SJCRH30 (cell line): ENCODE data around the gene STX4. TPM values are rescaled to one million over a fixed set of nuclear protein-coding genes. Genes with fewer than 3 reads are reported as not detected.
"Not testable (repeated sequence)": the region's sequence is repeated elsewhere in the genome, so short reads cannot be mapped to it uniquely, and the experiment has no call there.

Experiments used
- DNase-seq, 2 experiments: peaks; one replicate each; pipeline ENCODE4 v3.0.0-alpha.2; 2015 to 2020
- H3K27ac ChIP-seq: fragments of 250-450 bp; sonication (Bioruptor Pico); 2 replicates; pipeline ENCODE4 v1.5.1; 2020; ENCODE audit warnings: mild to moderate bottlenecking, moderate library complexity
- H3K27me3 ChIP-seq: fragments of 250-450 bp; sonication (Bioruptor Pico); 2 replicates; pipeline ENCODE4 v1.5.1; 2020; ENCODE audit warnings: mild to moderate bottlenecking, moderate library complexity
- H3K36me3 ChIP-seq: fragments of 250-450 bp; sonication (Bioruptor Pico); 2 replicates; pipeline ENCODE4 v1.5.1; 2020; ENCODE audit warnings: mild to moderate bottlenecking, moderate library complexity
- H3K4me1 ChIP-seq: fragments of 250-450 bp; sonication (Bioruptor Pico); 2 replicates; pipeline ENCODE4 v1.5.1; 2020; ENCODE audit warnings: mild to moderate bottlenecking, moderate library complexity
- H3K4me3 ChIP-seq: fragments of 250-450 bp; sonication (Bioruptor Pico); 2 replicates; pipeline ENCODE4 v1.5.1; 2020; ENCODE audit warnings: mild to moderate bottlenecking, moderate library complexity
- H3K9me3 ChIP-seq: fragments of 250-450 bp; sonication (Bioruptor Pico); replicated peaks from 2 replicates; pipeline ENCODE4 v1.5.1; 2020; ENCODE audit warnings: mild to moderate bottlenecking, moderate library complexity
- total RNA-seq: library from RNA; depleted of rRNA; stranded (reverse); fragments of >200 nt; shearing (Covaris generic); gene quantifications from 2 replicates; pipeline ENCODE4 v1.2.3, GENCODE V29; 2014

The STX4 gene
- total RNA-seq, 1 experiment from 2014 or later = 23.9 TPM

GRCh38 chr16:31006086-31006385, 27.3 kb upstream of the STX4 start:
- Histone ChIP-seq H3K27me3 (0 out of 2 replicates have a peak, but pooled peaks cover 3% of the 10 kb centered on the region), H3K36me3 (no peaks in the 10 kb centered on the region), H3K9me3 (no peaks in the 10 kb centered on the region), H3K27ac (no peak overlapping the region), H3K4me3 (no peak overlapping the region), H3K4me1 (peaks cover 9% of the 10 kb centered on the region)
- DNase-seq = no peak

DNA sequence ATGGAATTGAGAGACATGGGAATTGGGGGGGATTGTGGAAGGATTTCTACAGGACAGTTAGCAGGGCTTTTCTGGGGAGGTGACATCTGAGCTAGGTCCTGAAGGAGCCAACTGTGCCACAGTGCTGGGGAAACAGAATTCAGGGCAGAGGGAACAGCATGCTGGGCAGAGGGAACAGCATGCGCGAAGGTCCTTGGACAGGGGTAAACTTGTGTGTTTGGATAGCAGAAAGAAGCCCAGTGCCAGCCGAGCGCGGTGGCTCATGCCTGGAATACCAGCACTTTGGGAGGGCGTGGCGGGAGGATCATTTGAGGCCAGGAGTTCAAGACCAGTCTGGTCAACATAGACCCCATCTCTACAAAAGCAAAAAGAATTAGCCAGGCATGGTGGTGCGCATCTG, 26.8 kb upstream of the STX4 start:
- H3K27me3 ChIP-seq = 0 out of 2 replicates have a peak, but pooled peaks cover 3% of the 10 kb centered on the region
- no peaks in the 10 kb centered on the region for H3K9me3 ChIP-seq
- no peak overlapping the region for H3K27ac ChIP-seq
- H3K4me3 ChIP-seq = no peak overlapping the region
- H3K4me1 ChIP-seq = peaks cover 9% of the 10 kb centered on the region
- H3K36me3 ChIP-seq = no peaks in the 10 kb centered on the region
- no peak for DNase-seq

DNA sequence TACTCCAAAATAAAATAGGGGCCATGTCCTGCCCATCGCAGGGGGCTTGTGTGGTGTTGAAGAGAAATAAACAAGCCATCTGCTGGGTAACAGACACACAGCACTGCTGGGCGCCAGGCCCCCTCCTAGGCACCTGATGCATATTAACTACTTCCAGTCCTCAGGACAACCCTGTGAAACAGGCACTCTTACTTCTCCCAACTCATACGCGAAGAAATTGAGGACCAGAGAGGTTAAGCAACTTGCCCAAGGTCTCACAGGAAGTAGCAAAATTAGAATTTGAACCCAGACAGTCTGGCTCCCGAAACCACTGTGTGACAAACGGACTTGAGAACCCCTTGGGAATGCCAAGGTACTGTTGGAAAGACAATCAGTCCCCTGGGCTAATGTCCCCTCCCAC, 25.7 kb upstream of the STX4 start:
- no peaks in the 10 kb centered on the region for H3K9me3 ChIP-seq
- peaks cover under 1% of the 10 kb centered on the region; the same call in 1 of the 2 replicates for H3K4me1 ChIP-seq
- H3K27ac ChIP-seq = no peak overlapping the region
- H3K4me3 ChIP-seq = no peak overlapping the region
- H3K27me3 ChIP-seq = 0 out of 2 replicates have a peak, but pooled peaks cover 3% of the 10 kb centered on the region
- H3K36me3 ChIP-seq = no peaks in the 10 kb centered on the region
- no peak for DNase-seq

DNA sequence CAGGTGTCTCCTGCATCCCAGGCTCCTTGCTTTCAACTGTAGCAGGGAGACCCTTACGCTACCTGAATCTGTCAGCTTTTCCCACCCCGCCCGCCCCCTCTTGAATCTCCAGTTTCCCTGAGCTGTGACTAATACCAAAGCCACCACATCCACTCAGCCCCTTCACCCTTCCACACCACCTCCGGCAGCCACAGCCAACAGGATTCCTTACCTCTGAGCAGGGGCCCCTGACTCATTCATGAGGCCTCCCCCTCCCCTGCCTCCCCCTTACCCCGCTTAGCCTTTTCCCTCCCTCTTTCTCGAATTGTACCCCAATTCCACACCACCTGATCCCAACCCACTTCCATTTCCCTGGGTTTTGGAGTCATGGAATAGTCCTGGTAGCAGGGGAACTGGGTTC, 25.2 kb upstream of the STX4 start:
- H3K36me3 ChIP-seq = no peaks in the 10 kb centered on the region
- no peak overlapping the region for H3K4me3 ChIP-seq
- H3K27ac ChIP-seq = no peak overlapping the region
- H3K4me1 ChIP-seq = no peaks in the 10 kb centered on the region
- no peaks in the 10 kb centered on the region for H3K9me3 ChIP-seq
- DNase-seq = peak in 1 of 2 experiments; percentile 35
- 0 out of 2 replicates have a peak, but pooled peaks cover 3% of the 10 kb centered on the region for H3K27me3 ChIP-seq

DNA sequence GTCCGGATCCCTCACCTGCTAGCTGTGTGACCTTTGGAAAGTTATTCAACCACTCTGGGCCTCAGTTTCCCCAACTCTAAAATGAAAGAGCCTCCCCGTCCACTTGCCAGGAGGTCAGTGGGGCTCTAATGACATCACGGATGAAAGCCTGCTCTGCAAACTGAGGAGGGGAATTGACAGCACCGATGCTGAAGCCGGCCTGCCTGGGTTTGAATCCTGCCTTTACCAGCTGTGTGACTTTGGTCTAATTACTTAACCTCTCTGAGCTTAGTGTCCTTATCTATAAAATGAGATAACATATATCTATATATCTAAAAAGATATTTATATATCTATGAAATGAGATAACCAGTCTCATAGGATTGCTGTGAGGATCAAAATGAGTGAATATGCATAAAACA, 24.8 kb upstream of the STX4 start:
- H3K4me1 ChIP-seq = no peaks in the 10 kb centered on the region
- H3K27me3 ChIP-seq = 0 out of 2 replicates have a peak, but pooled peaks cover 3% of the 10 kb centered on the region
- H3K9me3 ChIP-seq = no peaks in the 10 kb centered on the region
- no peak overlapping the region for H3K4me3 ChIP-seq
- no peak for DNase-seq
- no peak overlapping the region for H3K27ac ChIP-seq
- no peaks in the 10 kb centered on the region for H3K36me3 ChIP-seq

DNA sequence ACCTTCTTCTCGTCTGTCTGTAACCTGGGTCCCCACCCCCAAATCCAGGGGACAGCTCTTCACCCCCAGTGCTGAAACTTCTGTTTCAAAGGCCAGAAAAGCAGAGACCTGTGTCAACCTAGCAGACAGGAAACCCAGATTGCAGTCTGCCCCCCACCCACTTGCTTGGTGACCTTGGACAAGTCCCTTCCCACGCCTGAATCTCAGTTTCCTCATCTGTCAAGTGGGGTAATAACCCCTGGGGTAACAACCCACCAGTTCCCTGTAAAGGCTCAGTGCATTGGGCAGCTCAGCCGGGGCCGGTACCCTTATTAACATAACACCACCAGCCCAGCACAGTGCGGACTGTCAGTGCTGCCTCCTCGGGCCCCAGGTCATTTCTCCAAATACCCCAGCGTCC, 24.2 kb upstream of the STX4 start:
- no peaks in the 10 kb centered on the region for H3K9me3 ChIP-seq
- DNase-seq = no peak
- H3K27ac ChIP-seq = no peak overlapping the region
- H3K36me3 ChIP-seq = no peaks in the 10 kb centered on the region
- H3K4me3 ChIP-seq = no peak overlapping the region
- 0 out of 2 replicates have a peak, but pooled peaks cover 3% of the 10 kb centered on the region for H3K27me3 ChIP-seq
- no peaks in the 10 kb centered on the region for H3K4me1 ChIP-seq

DNA sequence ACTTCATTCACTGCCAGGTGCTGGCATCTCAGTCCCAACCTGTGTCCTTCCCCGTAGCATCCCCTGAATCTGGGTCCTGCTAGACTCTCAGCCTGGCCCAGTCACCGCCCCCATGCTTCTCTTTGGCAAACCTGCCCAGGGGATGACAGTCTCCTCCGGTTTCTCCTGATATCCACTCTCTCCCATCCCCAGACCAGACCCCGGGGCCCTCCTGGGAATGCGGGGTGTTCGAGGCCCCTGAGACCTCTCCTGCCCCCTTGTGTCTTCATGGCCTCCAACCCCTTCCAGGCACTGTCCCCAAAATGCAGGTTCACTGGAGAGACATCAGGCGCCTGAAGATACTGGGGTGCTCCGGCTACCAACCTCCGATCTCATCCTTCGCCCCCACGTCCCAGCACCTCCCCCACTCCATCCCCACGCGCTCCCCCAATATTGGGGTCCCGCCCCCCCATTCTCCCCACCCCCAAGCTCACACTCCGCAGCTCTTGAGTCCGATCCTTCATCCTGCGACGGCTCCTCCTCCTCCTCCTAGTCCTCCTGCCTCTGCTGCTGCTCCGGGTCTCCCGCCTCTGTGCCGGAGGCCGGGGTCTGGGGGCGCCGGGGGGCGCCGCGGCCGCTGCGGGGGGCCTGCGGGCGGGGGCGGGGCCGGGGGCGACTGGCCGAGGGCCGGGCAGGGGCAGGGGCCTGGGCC, 23.3 kb upstream of the STX4 start:
- H3K27me3 ChIP-seq = 0 out of 2 replicates have a peak, but pooled peaks cover 3% of the 10 kb centered on the region
- no peak for DNase-seq
- peak overlapping the region; percentile 24; the same call in 1 of the 2 replicates for H3K4me3 ChIP-seq
- H3K36me3 ChIP-seq = no peaks in the 10 kb centered on the region
- no peaks in the 10 kb centered on the region for H3K9me3 ChIP-seq
- no peaks in the 10 kb centered on the region for H3K4me1 ChIP-seq
- H3K27ac ChIP-seq = no peak overlapping the region

DNA sequence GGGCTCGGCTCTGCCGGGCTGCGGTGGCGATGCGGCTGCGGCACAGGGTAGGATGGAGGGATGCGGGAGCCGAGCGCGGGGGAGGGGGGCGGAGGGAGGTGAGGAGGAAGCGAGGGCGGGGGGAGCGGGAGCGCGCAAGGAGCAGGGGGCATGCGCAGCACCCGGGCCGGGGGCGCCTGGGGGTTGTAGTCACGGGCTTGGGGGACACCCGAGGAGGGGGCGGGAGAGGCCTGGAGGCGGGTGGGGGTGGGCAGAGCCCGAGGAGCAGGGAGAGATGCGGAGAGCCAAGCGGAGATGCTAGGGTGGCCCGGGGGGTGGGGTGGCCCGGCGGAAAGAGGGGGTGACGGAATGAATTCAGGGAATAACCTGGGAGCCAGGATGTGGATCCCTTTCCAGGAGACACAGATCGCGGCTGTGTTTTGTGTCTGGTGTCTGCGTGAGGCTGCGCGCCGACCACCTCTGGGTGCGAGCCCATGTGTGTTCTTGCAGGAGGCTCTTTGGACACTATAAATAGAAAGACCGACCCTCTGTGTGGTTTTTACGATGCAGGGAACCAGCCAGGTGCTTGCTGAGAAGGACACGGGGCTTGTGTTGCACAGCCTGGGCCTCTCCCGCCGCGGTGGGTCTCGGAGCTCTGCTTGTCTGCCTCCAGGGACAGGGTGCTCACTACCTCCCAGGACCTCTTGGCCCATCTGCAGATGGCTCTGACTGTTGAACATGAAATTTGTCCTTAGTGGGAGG, 22.6 kb upstream of the STX4 start, which contains the start of gene STX1B:
Gene STX1B (minus strand): TSS at position 54 of the 741 bp plus-strand sequence. CDS start 242 bp downstream, outside the sequence.
- Histone ChIP-seq H3K27ac (no peak within 1 kb of the TSS), H3K36me3 (no peaks in the 10 kb centered on the region)
- DNase-seq = peak; percentile 54 to 58

DNA sequence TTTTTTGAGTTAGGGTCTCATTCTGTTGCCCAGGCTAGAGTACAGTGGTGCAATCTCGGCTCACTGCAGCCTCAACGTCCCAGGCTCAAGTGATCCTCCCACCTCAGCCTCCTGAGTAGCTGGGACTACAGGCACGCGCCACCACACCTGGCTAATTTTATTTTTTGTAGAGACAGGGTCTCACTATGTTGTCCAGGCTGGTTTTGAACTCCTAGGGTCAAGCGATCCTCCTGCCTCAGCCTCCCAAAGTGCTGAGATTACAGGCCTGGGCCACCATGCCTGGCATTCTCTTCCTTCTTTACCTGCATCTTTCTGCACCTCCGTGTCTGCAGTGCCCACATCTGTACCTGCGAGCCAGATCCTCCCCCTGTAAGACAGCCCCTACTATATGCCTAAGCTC, 21.5 kb upstream of the STX4 start:
- H3K4me1 ChIP-seq, H3K9me3 ChIP-seq, H3K36me3 ChIP-seq, DNase-seq, H3K4me3 ChIP-seq, H3K27ac ChIP-seq, H3K27me3 ChIP-seq: not testable (repeated sequence)

More for the DNA sequence above, 22.6 kb upstream of the STX4 start, which contains the start of gene STX1B:
- H3K4me1 ChIP-seq = no peaks in the 10 kb centered on the region
- no peaks in the 10 kb centered on the region for H3K9me3 ChIP-seq
- 0 out of 2 replicates have a peak, but pooled peaks cover 3% of the 10 kb centered on the region for H3K27me3 ChIP-seq
- H3K4me3 ChIP-seq = peak within 1 kb of the TSS; percentile 48

- not testable (repeated sequence) for DNase-seq, H3K36me3 ChIP-seq, H3K27ac ChIP-seq, H3K4me3 ChIP-seq, H3K27me3 ChIP-seq, H3K9me3 ChIP-seq, H3K4me1 ChIP-seq
These were observed 20.1 kb upstream of the STX4 start for GRCh38 chr16:31013292-31013691.

GRCh38 chr16:31016018-31016417, 17.3 kb upstream of the STX4 start:
- Histone ChIP-seq H3K4me3 (no peak overlapping the region), H3K27ac (no peak overlapping the region), H3K9me3 (no peaks in the 10 kb centered on the region), H3K36me3 (no peaks in the 10 kb centered on the region), H3K27me3 (0 out of 2 replicates have a peak, but pooled peaks cover under 1% of the 10 kb centered on the region), H3K4me1 (no peaks in the 10 kb centered on the region)
- no peak for DNase-seq

GRCh38 chr16:31017756-31018155, 15.6 kb upstream of the STX4 start:
- not testable (repeated sequence) for H3K9me3 ChIP-seq, H3K27ac ChIP-seq, H3K4me3 ChIP-seq, H3K36me3 ChIP-seq, H3K4me1 ChIP-seq, H3K27me3 ChIP-seq, DNase-seq

DNA sequence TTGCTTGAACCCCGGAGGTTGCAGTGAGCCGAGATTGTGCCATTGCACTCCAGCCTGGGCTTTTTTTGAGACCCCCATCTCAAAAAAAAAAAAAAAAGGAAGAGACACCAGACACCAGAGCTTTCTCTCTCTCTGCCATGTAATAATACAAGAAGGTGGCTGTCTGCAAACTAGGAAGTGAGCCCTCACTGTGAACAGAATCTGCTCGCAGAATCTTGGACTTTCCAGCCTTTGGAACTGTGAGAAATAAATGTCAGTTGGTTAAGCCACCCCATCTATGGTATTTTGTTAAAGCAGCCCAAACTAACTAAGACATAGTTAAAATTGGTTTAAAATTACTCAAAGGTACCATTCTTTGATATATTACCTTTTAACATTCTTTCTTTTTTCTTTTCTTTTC, 12.8 kb upstream of the STX4 start:
- Histone ChIP-seq H3K4me1 (peaks cover 12% of the 10 kb centered on the region), H3K9me3 (no peaks in the 10 kb centered on the region), H3K4me3 (no peak overlapping the region), H3K27ac (no peak overlapping the region), H3K36me3 (no peaks in the 10 kb centered on the region), H3K27me3 (no peaks in the 10 kb centered on the region)
- DNase-seq = no peak

- Histone ChIP-seq H3K36me3 (no peaks in the 10 kb centered on the region), H3K27ac (peak overlapping the region; percentile 60; the same call in 1 of the 2 replicates), H3K9me3 (no peaks in the 10 kb centered on the region), H3K4me3 (no peak overlapping the region), H3K27me3 (no peaks in the 10 kb centered on the region), H3K4me1 (peaks cover 12% of the 10 kb centered on the region)
- peak; percentile 65 to 80 for DNase-seq
These were observed 10.7 kb upstream of the STX4 start for GRCh38 chr16:31022544-31023251.

DNA sequence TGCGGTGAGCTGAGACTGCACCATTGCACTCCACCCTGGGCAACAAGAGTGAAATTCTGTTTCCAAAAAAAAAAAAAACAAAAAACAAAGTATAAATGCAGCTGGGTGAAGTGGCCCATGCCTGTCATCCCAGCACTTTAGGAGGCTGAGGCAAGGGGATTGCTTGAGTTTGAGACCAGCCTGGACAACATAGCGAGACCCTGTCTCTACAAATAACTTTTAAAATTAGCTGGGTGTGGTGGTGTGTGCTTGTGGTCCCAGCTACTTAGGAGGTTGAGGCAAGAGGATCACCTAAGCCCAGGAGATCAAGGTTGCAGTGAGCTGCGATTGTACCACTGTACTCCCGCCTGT, 10.1 kb upstream of the STX4 start:
- Histone ChIP-seq H3K4me1 (peaks cover 14% of the 10 kb centered on the region), H3K36me3 (no peaks in the 10 kb centered on the region)

More for the DNA sequence above, 10.1 kb upstream of the STX4 start:
- Histone ChIP-seq H3K9me3 (no peaks in the 10 kb centered on the region), H3K27ac (peak overlapping the region; percentile 60; the same call in 1 of the 2 replicates), H3K27me3 (no peaks in the 10 kb centered on the region), H3K4me3 (no peak overlapping the region)
- DNase-seq = no peak
